Natural killer cell (primary cell): ENCODE results near the gene GTF2H4. TPM values are rescaled to one million over a fixed set of nuclear protein-coding genes. Genes with fewer than 3 reads are reported as not detected.

ENCODE experiments used
- ATAC-seq, 3 donors: fragments of 150-1000 bp in 2 of 3; fragments of 200-7000 bp in 1 of 3; cut with Tn5 transposase; 1 replicate in 1 of 3; 2 replicates in 2 of 3; pipeline ENCODE4 v1.10.0; 2021; ENCODE audit warnings: mild to moderate bottlenecking in 2 of 3, moderate library complexity in 2 of 3
- DNase-seq, 2 donors: peaks; one replicate each; pipeline versions ENCODE4 v3.0.0 to v3.0.0-alpha.2; 2013 to 2021; ENCODE audit warnings: mixed read lengths in 1 of 2
- H3K27ac ChIP-seq: one replicate; pipeline ENCODE4 v1.5.1; 2013; ENCODE audit warnings: mild to moderate bottlenecking, low read length
- H3K27me3 ChIP-seq: one replicate; pipeline ENCODE4 v1.6.1; 2013; ENCODE audit warnings: low read length; ENCODE audit not compliant: control insufficient read depth, insufficient read depth
- H3K36me3 ChIP-seq: one replicate; pipeline ENCODE4 v1.6.1; 2013; ENCODE audit warnings: low read length; ENCODE audit not compliant: control insufficient read depth, insufficient read depth
- H3K4me1 ChIP-seq: one replicate; pipeline ENCODE4 v1.6.1; 2013; ENCODE audit warnings: low read length; ENCODE audit not compliant: control insufficient read depth, insufficient read depth
- H3K4me3 ChIP-seq: one replicate; pipeline ENCODE4 v1.5.1; 2013; ENCODE audit warnings: low read length
- H3K9me3 ChIP-seq: one replicate; pipeline ENCODE4 v1.6.1; 2013; ENCODE audit warnings: low read length; ENCODE audit not compliant: control insufficient read depth, insufficient read depth
- H3K27ac Mint-ChIP-seq, 2 donors: one replicate each; pipeline ENCODE4 v1.8.0; 2022; ENCODE audit warnings: mild to moderate bottlenecking in 2 of 2, mixed read lengths in 2 of 2, moderate library complexity in 1 of 2
- H3K27me3 Mint-ChIP-seq, 2 donors: one replicate each; pipeline ENCODE4 v1.8.0; 2022; ENCODE audit warnings: low read depth in 2 of 2, mixed read lengths in 2 of 2
- H3K36me3 Mint-ChIP-seq: one replicate; pipeline ENCODE4 v1.8.0; 2022; ENCODE audit warnings: mixed read lengths
- H3K4me1 Mint-ChIP-seq, 2 donors: one replicate each; pipeline ENCODE4 v1.8.0; 2022; ENCODE audit warnings: mixed read lengths in 2 of 2
- H3K4me3 Mint-ChIP-seq: one replicate; pipeline ENCODE4 v1.8.0; 2022; ENCODE audit warnings: mild to moderate bottlenecking, moderate library complexity, mixed read lengths
- H3K9me3 Mint-ChIP-seq, 2 donors: one replicate each; pipeline ENCODE4 v1.8.0; 2022; ENCODE audit warnings: mixed read lengths in 2 of 2
- WGBS: methylation state at CpG from one replicate; pipeline ENCODE4 v1.1.7; 2013; ENCODE audit warnings: missing lambda C conversion rate; ENCODE audit not compliant: insufficient coverage; 5-methylcytosine and 5-hydroxymethylcytosine counted together
- intact Hi-C: fragments of 100-400 bp; cut with micrococcal nuclease; formaldehyde crosslinking; loops from one replicate; pipeline ENCODE4 v1.14.2; 2022
- total RNA-seq, 4 donors: library from RNA; stranded (reverse); fragments of 120-200 nt in 1 of 4; gene quantifications; one replicate each; pipeline versions ENCODE4 v1.2.3 to v1.2.4, GENCODE V29; 2013 to 2022
- TF ChIP-seq, protein P1 (sequence below): fragments of 200-600 bp; IDR thresholded peaks from one replicate; pipeline ENCODE4 v1.8.0; 2022; ENCODE audit warnings: antibody characterized with exemption

GTF2H4 gene
- total RNA-seq, 3 donors from 2014 or later (not counting 1 experiment from before 2014, with no cell fraction given), result 13.5 to 17.9 (median 15.7) TPM

GRCh38 chr6:30891816-30892538, 16.0 kb upstream of the GTF2H4 start:
- H3K9me3 Mint-ChIP-seq, result no peaks in the 10 kb centered on the region
- H3K9me3 ChIP-seq, result no peaks in the 10 kb centered on the region

DNA sequence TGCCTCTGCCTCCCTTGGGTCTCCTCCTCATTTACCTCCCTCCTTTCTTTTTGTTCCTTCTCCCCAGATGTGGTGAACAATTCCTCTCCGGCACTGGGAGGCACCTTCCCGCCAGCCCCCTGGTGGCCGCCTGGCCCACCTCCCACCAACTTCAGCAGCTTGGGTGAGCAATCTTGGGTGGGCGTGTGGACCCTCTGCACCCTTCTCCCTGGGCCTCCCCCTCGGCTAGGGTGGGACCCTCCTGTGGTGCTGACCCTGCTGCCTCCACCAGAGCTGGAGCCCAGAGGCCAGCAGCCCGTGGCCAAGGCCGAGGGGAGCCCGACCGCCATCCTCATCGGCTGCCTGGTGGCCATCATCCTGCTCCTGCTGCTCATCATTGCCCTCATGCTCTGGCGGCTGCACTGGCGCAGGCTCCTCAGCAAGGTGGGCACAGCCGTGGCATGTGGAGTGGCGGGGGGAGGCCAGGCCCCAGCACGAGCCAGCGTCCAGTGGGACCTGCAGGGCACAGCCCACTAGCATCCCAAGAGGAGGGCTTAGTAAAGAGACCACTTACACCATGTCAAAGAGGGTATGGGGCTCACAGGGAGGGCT, 14.9 kb upstream of the GTF2H4 start:
- 90% methylated on average over 16 of the region's 16 CpGs for WGBS
- Histone ChIP-seq H3K4me1 (no peaks in the 10 kb centered on the region), H3K27ac (no peak overlapping the region), H3K36me3 (no peaks in the 10 kb centered on the region), H3K4me3 (no peak overlapping the region), H3K27me3 (no peaks in the 10 kb centered on the region), H3K9me3 (no peaks in the 10 kb centered on the region)
- no peak for DNase-seq
- TF ChIP-seq, protein P1, sequence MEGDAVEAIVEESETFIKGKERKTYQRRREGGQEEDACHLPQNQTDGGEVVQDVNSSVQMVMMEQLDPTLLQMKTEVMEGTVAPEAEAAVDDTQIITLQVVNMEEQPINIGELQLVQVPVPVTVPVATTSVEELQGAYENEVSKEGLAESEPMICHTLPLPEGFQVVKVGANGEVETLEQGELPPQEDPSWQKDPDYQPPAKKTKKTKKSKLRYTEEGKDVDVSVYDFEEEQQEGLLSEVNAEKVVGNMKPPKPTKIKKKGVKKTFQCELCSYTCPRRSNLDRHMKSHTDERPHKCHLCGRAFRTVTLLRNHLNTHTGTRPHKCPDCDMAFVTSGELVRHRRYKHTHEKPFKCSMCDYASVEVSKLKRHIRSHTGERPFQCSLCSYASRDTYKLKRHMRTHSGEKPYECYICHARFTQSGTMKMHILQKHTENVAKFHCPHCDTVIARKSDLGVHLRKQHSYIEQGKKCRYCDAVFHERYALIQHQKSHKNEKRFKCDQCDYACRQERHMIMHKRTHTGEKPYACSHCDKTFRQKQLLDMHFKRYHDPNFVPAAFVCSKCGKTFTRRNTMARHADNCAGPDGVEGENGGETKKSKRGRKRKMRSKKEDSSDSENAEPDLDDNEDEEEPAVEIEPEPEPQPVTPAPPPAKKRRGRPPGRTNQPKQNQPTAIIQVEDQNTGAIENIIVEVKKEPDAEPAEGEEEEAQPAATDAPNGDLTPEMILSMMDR, result no peak
- no peak for ATAC-seq
- peaks cover 0 to 14% of the 10 kb centered on the region in 2 donors for H3K27me3 Mint-ChIP-seq
- intact Hi-C loops, result no loop called here
- H3K4me1 Mint-ChIP-seq, result no peaks in the 10 kb centered on the region
- no peaks in the 10 kb centered on the region for H3K9me3 Mint-ChIP-seq
- H3K4me3 Mint-ChIP-seq, result no peak overlapping the region
- no peak overlapping the region for H3K27ac Mint-ChIP-seq
- H3K36me3 Mint-ChIP-seq, result no peaks in the 10 kb centered on the region

More at GRCh38 chr6:30891816-30892538, 16.0 kb upstream of the GTF2H4 start:
- intact Hi-C loops, result no loop called here
- H3K36me3 ChIP-seq, result no peaks in the 10 kb centered on the region
- DNase-seq (no peak), ATAC-seq (no peak)
- TF ChIP-seq, protein P1, result no peak
- H3K4me3 ChIP-seq, result no peak overlapping the region
- Mint-ChIP-seq H3K4me1 (no peaks in the 10 kb centered on the region), H3K36me3 (no peaks in the 10 kb centered on the region), H3K27me3 (peaks cover 0 to 14% of the 10 kb centered on the region in 2 donors), H3K4me3 (no peak overlapping the region), H3K27ac (no peak overlapping the region)
- no peak overlapping the region for H3K27ac ChIP-seq
- no peaks in the 10 kb centered on the region for H3K4me1 ChIP-seq
- 84% methylated on average over 19 of the region's 21 CpGs for WGBS
- peaks cover under 1% of the 10 kb centered on the region for H3K27me3 ChIP-seq

- Mint-ChIP-seq H3K4me3 (no peak overlapping the region), H3K36me3 (no peaks in the 10 kb centered on the region), H3K9me3 (no peaks in the 10 kb centered on the region), H3K4me1 (no peaks in the 10 kb centered on the region), H3K27ac (no peak overlapping the region), H3K27me3 (peaks cover 0 to 14% of the 10 kb centered on the region in 2 donors)
- no peaks in the 10 kb centered on the region for H3K4me1 ChIP-seq
- no peak overlapping the region for H3K27ac ChIP-seq
- no peaks in the 10 kb centered on the region for H3K9me3 ChIP-seq
- intact Hi-C loops, result no loop called here
- DNase-seq, result no peak
- TF ChIP-seq, protein P1, result no peak
- ATAC-seq, result no peak
- H3K36me3 ChIP-seq, result no peaks in the 10 kb centered on the region
- 95% methylated on average over 8 of the region's 8 CpGs for WGBS
- no peak overlapping the region for H3K4me3 ChIP-seq
- H3K27me3 ChIP-seq, result no peaks in the 10 kb centered on the region
Observed at GRCh38 chr6:30893666-30894065, 14.3 kb upstream of the GTF2H4 start.
